Right lobe of liver (tissue), 4 donors: ENCODE measurements around the gene EPHA1.

Experiments
- CTCF ChIP-seq, 4 donors: fragments of 200-600 bp in 3 of 4; fragments of 450-650 bp in 1 of 4; IDR thresholded peaks; one replicate each; pipeline versions ENCODE4 v1.5.1 to v1.8.0; 2016 to 2022; ENCODE audit warnings: antibody characterized with exemption in 4 of 4, mild to moderate bottlenecking in 2 of 4
- POLR2A ChIP-seq: fragments of 450-650 bp; IDR thresholded peaks from one replicate; pipeline ENCODE4 v1.6.1; 2017; ENCODE audit warnings: antibody characterized with exemption, mild to moderate bottlenecking
- donor health status: DM: no; HTN: no; CAD: no.
- donor health status: DM: no; HTN: no; CAD: no.
- donor health status: DM: no; HTN: yes; CAD: no.

- no peak for TF ChIP-seq CTCF (IDR thresholded peaks at IDR 0.05)
- no peak for TF ChIP-seq POLR2A
Measured at GRCh38 chr7:143382126-143382790, 26.4 kb downstream of the EPHA1 start.
